ENCODE data around the gene MLLT10.

The MLLT10 gene

DNA sequence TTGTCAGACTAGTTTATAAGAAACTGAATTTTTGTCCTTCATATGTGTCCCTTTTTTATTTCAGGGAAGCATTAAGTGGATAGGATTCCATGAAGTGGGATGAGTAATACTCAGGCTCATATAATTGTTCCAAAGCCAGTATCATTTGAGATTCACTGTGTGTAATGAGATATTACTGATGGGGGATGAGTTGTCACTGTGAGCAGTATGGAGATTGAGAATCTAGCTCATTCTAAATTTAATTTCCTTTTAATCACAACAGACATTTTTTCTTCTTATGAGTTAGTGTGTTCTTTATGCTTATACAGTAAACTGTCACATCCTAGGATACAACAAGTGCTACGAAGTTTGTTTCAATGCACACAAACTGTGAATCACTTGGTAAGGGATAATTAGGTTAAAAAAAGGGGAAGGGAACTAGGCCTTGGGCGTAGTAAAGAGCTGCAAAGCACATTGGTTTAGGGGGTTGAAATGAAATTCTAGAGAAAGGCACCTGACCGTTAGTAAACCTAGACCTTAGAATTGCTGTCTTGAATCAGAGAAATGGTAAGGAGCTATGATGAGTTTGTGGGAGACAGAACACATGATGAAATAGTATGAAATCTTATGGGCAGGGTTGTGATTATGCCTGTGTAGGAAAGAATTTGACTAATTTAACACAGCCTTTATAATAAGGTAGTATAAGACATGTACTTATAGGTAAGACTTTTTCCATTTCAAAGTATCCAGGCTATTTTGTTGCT is 153.4 kb downstream of the MLLT10 start:
- TF ChIP-seq CTCF (IDR thresholded peaks at IDR 0.05; ENCODE audit: low read depth, low read length, missing control alignments) = no peak
- no peak overlapping the region for H3K4me3 ChIP-seq (ENCODE audit: low read depth, low read length)
- no peak for DNase-seq (ENCODE audit: low read depth)

DNA sequence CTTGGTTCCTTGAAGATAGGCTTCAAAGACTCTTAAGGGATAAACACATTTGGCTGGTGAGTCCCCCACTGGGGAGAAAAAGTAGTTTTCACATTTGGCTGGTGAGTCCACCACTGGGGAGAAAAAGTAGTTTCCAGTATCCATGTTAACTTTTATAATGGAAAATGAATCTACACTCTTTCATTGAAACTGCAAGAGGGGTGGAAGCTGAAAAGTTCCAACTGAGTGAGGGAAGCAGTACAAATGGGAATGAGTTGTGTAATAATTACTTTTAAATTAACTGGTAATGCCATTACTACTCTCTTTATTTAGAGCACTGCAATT is 153.9 kb downstream of the MLLT10 start:
- DNase-seq (ENCODE audit: low read depth) = no peak
- TF ChIP-seq CTCF (IDR thresholded peaks at IDR 0.05; ENCODE audit: low read depth, low read length, missing control alignments) = no peak
- no peak overlapping the region for H3K4me3 ChIP-seq (ENCODE audit: low read depth, low read length)

GRCh38 chr10:21688870-21689269 is 154.8 kb downstream of the MLLT10 start:
- no peak overlapping the region for H3K4me3 ChIP-seq (ENCODE audit: low read depth, low read length)
- no peak for DNase-seq (ENCODE audit: low read depth)
- TF ChIP-seq CTCF (IDR thresholded peaks at IDR 0.05; ENCODE audit: low read depth, low read length, missing control alignments) = no peak

GRCh38 chr10:21689881-21690280 is 155.8 kb downstream of the MLLT10 start:
- DNase-seq (ENCODE audit: low read depth) = no peak
- H3K4me3 ChIP-seq (ENCODE audit: low read depth, low read length) = no peak overlapping the region
- TF ChIP-seq CTCF (IDR thresholded peaks at IDR 0.05; ENCODE audit: low read depth, low read length, missing control alignments) = no peak

- DNase-seq (ENCODE audit: low read depth) = no peak
- no peak overlapping the region for H3K4me3 ChIP-seq (ENCODE audit: low read depth, low read length)
- TF ChIP-seq CTCF (IDR thresholded peaks at IDR 0.05; ENCODE audit: low read depth, low read length, missing control alignments) = no peak
Measured at GRCh38 chr10:21692916-21693315, 158.9 kb downstream of the MLLT10 start.

GRCh38 chr10:21693418-21693817 is 159.4 kb downstream of the MLLT10 start:
- TF ChIP-seq CTCF (IDR thresholded peaks at IDR 0.05; ENCODE audit: low read depth, low read length, missing control alignments) = no peak
- no peak for DNase-seq (ENCODE audit: low read depth)
- no peak overlapping the region for H3K4me3 ChIP-seq (ENCODE audit: low read depth, low read length)

GRCh38 chr10:21694631-21695030 is 160.6 kb downstream of the MLLT10 start:
- no peak for TF ChIP-seq CTCF (IDR thresholded peaks at IDR 0.05; ENCODE audit: low read depth, low read length, missing control alignments)
- DNase-seq (ENCODE audit: low read depth) = no peak
- H3K4me3 ChIP-seq (ENCODE audit: low read depth, low read length) = no peak overlapping the region
